ENCODE data around the gene MTMR10. TPM values are rescaled to one million over a fixed set of nuclear protein-coding genes. Genes with fewer than 3 reads are reported as not detected.

MTMR10 gene
- total and polyA plus RNA-seq, 7 donors, result 11.4 to 31.0 (median 24.3) TPM

GRCh38 chr15:30917675-30918074, 73.8 kb downstream of the MTMR10 start:
- H3K36me3 ChIP-seq, result peaks cover 20 to 98% (median 27%) of the 10 kb centered on the region in 4 donors
- 94 to 97% methylated on average over 1 of the region's 1 CpG for WGBS, 2 donors

DNA sequence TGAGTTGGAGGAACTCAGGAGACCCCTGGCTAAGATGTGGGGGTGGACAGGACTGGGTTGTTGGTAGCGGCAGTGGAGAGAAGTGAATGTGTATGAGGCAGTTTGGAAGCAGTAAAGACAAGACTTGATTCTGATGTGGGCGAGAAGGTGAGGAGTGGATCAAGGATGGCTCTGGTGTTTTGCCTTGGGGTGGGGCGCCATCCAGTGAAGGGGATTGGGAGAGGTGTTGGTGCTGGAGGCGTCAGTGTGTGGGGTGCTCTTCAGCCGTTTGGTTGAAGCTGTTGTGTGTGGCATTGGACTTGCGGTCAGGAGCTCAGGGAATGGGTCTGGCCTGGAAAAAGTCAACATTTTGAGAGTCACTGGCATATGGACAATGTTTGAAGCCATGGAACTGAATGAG, 74.4 kb downstream of the MTMR10 start:
- Histone ChIP-seq H3K27me3 (no peaks in the 10 kb centered on the region), H3K4me3 (no peak overlapping the region), H3K27ac (no peak overlapping the region), H3K4me1 (no peaks in the 10 kb centered on the region), H3K9me3 (no peaks in the 10 kb centered on the region), H3K36me3 (peaks cover 20 to 98% (median 26%) of the 10 kb centered on the region in 4 donors)
- intact Hi-C loops (cut with DNase I), result no loop called here
- DNase-seq, result no peak
- WGBS, 2 donors, result 92 to 95% methylated on average over 6 of the region's 6 CpGs
- TF ChIP-seq POLR2AphosphoS5 (IDR thresholded peaks at IDR 0.05) (no peak), POLR2A (IDR thresholded peaks at IDR 0.05) (no peak), EP300 (IDR thresholded peaks at IDR 0.05) (no peak)
- TF ChIP-seq, protein P1, sequence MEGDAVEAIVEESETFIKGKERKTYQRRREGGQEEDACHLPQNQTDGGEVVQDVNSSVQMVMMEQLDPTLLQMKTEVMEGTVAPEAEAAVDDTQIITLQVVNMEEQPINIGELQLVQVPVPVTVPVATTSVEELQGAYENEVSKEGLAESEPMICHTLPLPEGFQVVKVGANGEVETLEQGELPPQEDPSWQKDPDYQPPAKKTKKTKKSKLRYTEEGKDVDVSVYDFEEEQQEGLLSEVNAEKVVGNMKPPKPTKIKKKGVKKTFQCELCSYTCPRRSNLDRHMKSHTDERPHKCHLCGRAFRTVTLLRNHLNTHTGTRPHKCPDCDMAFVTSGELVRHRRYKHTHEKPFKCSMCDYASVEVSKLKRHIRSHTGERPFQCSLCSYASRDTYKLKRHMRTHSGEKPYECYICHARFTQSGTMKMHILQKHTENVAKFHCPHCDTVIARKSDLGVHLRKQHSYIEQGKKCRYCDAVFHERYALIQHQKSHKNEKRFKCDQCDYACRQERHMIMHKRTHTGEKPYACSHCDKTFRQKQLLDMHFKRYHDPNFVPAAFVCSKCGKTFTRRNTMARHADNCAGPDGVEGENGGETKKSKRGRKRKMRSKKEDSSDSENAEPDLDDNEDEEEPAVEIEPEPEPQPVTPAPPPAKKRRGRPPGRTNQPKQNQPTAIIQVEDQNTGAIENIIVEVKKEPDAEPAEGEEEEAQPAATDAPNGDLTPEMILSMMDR (IDR thresholded peaks at IDR 0.05), result no peak

More at GRCh38 chr15:30917675-30918074, 73.8 kb downstream of the MTMR10 start:
- H3K27ac ChIP-seq, result no peak overlapping the region
- DNase-seq, result no peak
- no peaks in the 10 kb centered on the region for H3K4me1 ChIP-seq
- no peaks in the 10 kb centered on the region for H3K27me3 ChIP-seq
- H3K4me3 ChIP-seq, result no peak overlapping the region
- intact Hi-C loops (cut with DNase I), result no loop called here
- no peaks in the 10 kb centered on the region for H3K9me3 ChIP-seq
- TF ChIP-seq EP300 (IDR thresholded peaks at IDR 0.05), result no peak
- TF ChIP-seq POLR2A (IDR thresholded peaks at IDR 0.05), result no peak
- TF ChIP-seq, protein P1 (IDR thresholded peaks at IDR 0.05), result no peak
- no peak for TF ChIP-seq POLR2AphosphoS5 (IDR thresholded peaks at IDR 0.05)

DNA sequence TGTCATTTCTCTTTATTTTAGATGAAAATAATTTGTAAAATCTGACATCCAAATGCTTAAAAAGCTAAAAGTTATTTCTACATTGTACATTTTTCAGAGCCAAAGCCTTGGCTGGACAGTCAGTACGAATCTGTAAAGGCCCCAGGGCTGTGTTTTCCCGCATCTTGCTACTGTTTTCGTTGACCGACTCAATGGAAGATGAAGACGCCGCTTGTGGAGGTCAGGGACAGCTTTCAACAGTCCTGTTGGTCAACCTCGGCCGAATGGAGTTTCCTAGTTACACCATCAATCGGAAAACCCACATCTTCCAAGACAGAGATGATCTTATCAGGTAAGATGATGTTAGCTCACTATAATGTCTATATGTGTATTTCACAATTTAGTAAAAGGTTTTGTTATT, 77.7 kb downstream of the MTMR10 start:
- WGBS, 2 donors, result 98% methylated on average over 9 of the region's 9 CpGs
- H3K36me3 ChIP-seq, result peaks cover 16 to 95% (median 22%) of the 10 kb centered on the region in 4 donors

GRCh38 chr15:30906366-30906765, 85.1 kb downstream of the MTMR10 start:
- H3K36me3 ChIP-seq, result peaks cover 4 to 24% (median 5%) of the 10 kb centered on the region in 4 donors
- peaks cover 0 to 30% (median 13%) of the 10 kb centered on the region in 4 donors for H3K4me1 ChIP-seq
- no peaks in the 10 kb centered on the region for H3K27me3 ChIP-seq
- no peaks in the 10 kb centered on the region for H3K9me3 ChIP-seq
- TF ChIP-seq EP300 (IDR thresholded peaks at IDR 0.05) (no peak), POLR2AphosphoS5 (IDR thresholded peaks at IDR 0.05) (no peak), POLR2A (IDR thresholded peaks at IDR 0.05) (no peak)
- TF ChIP-seq, protein P1 (IDR thresholded peaks at IDR 0.05), result no peak
- intact Hi-C loops (cut with DNase I), result no loop called here
- 31 to 67% methylated on average over 4 of the region's 4 CpGs for WGBS, 2 donors
- H3K4me3 ChIP-seq, result no peak overlapping the region
- DNase-seq, result no peak
- H3K27ac ChIP-seq, result no peak overlapping the region

More for the DNA sequence above, 77.7 kb downstream of the MTMR10 start:
- TF ChIP-seq POLR2A (IDR thresholded peaks at IDR 0.05), result no peak
- TF ChIP-seq POLR2AphosphoS5 (IDR thresholded peaks at IDR 0.05), result no peak
- TF ChIP-seq, protein P1 (IDR thresholded peaks at IDR 0.05), result no peak
- TF ChIP-seq EP300 (IDR thresholded peaks at IDR 0.05), result no peak
- no peaks in the 10 kb centered on the region for H3K4me1 ChIP-seq
- no peaks in the 10 kb centered on the region for H3K27me3 ChIP-seq
- DNase-seq, result no peak
- H3K27ac ChIP-seq, result no peak overlapping the region
- intact Hi-C loops (cut with DNase I), result loop anchor here (5.0 kb wide), 1 partner anchor 34 kb away; no protein-coding TSS in a partner anchor
- H3K9me3 ChIP-seq, result no peaks in the 10 kb centered on the region
- H3K4me3 ChIP-seq, result no peak overlapping the region

- TF ChIP-seq, protein P1 (IDR thresholded peaks at IDR 0.05), result peak in 1 of 4 experiments; percentile 18
- TF ChIP-seq EP300 (IDR thresholded peaks at IDR 0.05), result no peak
- no peak for TF ChIP-seq POLR2A (IDR thresholded peaks at IDR 0.05)
- no peak for TF ChIP-seq POLR2AphosphoS5 (IDR thresholded peaks at IDR 0.05)
- Histone ChIP-seq H3K27ac (no peak overlapping the region), H3K9me3 (no peaks in the 10 kb centered on the region), H3K36me3 (peaks cover 0 to 19% (median 5%) of the 10 kb centered on the region in 4 donors), H3K27me3 (no peaks in the 10 kb centered on the region), H3K4me1 (peaks cover 0 to 30% (median 13%) of the 10 kb centered on the region in 4 donors), H3K4me3 (no peak overlapping the region)
- intact Hi-C loops (cut with DNase I), result no loop called here
- DNase-seq, result no peak
- 17 to 74% methylated on average over 5 of the region's 5 CpGs for WGBS, 2 donors
These were observed 85.6 kb downstream of the MTMR10 start for GRCh38 chr15:30905821-30906220.

Measured in sigmoid colon (tissue), 7 donors.